Lower lobe of right lung (tissue), 2 donors: ENCODE results near the gene RIMS4. TPM values are rescaled to one million over a fixed set of nuclear protein-coding genes. Genes with fewer than 3 reads are reported as not detected.

ENCODE experiments used
- ATAC-seq, 2 donors: fragments of 200-7000 bp; cut with Tn5 transposase; one replicate each; pipeline ENCODE4 v1.9.1; 2020 to 2022; ENCODE audit warnings: mild to moderate bottlenecking in 2 of 2, moderate library complexity in 2 of 2
- DNase-seq: peaks from one replicate; pipeline ENCODE4 v3.0.0-alpha.2; 2020
- H3K27ac ChIP-seq: fragments of 200-600 bp; one replicate; pipeline ENCODE4 v1.8.0; 2022
- H3K27me3 ChIP-seq: fragments of 200-600 bp; one replicate; pipeline ENCODE4 v1.8.0; 2022; ENCODE audit warnings: low read depth
- H3K36me3 ChIP-seq: fragments of 200-600 bp; one replicate; pipeline ENCODE4 v1.8.0; 2022; ENCODE audit warnings: mild to moderate bottlenecking
- H3K4me1 ChIP-seq: fragments of 200-600 bp; one replicate; pipeline ENCODE4 v1.8.0; 2022
- H3K4me3 ChIP-seq: fragments of 200-600 bp; one replicate; pipeline ENCODE4 v1.8.0; 2022; ENCODE audit warnings: mild to moderate bottlenecking
- H3K9me3 ChIP-seq: fragments of 200-600 bp; one replicate; pipeline ENCODE4 v1.8.0; 2022
- intact Hi-C: fragments of 100-400 bp; cut with DNase I; formaldehyde crosslinking; loops from one replicate; pipeline ENCODE4 v1.11.0; 2022
- total RNA-seq: library from RNA; stranded (reverse); fragmentation: NEBNext Ultra II Directional; extraction: Animal tissue kit (Norgen Biotek cat#: 25700); gene quantifications from one replicate; pipeline ENCODE4 v1.2.1, GENCODE V29; 2021
- TF ChIP-seq, protein P1 (sequence below): fragments of 200-600 bp; IDR thresholded peaks from one replicate; pipeline ENCODE4 v1.8.0; 2022; ENCODE audit warnings: antibody characterized with exemption, mild to moderate bottlenecking
- donor health status: DM: no; HTN: yes; CAD: no; lungs with severe emphysema.

Gene RIMS4
- total RNA-seq, 1 donor from 2014 or later: 3.5 TPM

DNA sequence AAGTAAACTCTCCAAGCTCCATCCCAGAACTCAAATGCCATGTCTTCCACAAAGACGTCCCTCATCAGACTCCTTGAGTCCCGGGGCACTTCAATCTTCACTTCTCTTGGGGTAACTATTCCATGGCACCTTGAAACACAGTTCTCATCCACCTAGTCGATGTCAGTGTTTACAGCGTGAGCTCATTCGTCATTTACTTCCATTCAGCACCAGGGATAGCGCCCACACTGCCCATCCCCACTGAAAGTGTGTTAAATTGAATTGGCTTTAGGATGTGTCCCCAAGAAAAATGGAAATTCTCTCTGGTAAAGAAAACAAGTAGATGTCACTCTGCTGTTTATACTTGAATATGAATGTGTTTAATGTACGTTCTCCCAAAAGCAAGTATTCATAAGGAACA lies 33.4 kb downstream of the RIMS4 start:
- Histone ChIP-seq H3K9me3 (no peaks in the 10 kb centered on the region), H3K4me3 (no peak overlapping the region), H3K4me1 (no peaks in the 10 kb centered on the region), H3K27ac (no peak overlapping the region), H3K27me3 (peaks cover 5% of the 10 kb centered on the region), H3K36me3 (no peaks in the 10 kb centered on the region)
- ATAC-seq (no peak), DNase-seq (no peak)
- TF ChIP-seq, protein P1, sequence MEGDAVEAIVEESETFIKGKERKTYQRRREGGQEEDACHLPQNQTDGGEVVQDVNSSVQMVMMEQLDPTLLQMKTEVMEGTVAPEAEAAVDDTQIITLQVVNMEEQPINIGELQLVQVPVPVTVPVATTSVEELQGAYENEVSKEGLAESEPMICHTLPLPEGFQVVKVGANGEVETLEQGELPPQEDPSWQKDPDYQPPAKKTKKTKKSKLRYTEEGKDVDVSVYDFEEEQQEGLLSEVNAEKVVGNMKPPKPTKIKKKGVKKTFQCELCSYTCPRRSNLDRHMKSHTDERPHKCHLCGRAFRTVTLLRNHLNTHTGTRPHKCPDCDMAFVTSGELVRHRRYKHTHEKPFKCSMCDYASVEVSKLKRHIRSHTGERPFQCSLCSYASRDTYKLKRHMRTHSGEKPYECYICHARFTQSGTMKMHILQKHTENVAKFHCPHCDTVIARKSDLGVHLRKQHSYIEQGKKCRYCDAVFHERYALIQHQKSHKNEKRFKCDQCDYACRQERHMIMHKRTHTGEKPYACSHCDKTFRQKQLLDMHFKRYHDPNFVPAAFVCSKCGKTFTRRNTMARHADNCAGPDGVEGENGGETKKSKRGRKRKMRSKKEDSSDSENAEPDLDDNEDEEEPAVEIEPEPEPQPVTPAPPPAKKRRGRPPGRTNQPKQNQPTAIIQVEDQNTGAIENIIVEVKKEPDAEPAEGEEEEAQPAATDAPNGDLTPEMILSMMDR: no peak
- intact Hi-C loops: no loop called here

DNA sequence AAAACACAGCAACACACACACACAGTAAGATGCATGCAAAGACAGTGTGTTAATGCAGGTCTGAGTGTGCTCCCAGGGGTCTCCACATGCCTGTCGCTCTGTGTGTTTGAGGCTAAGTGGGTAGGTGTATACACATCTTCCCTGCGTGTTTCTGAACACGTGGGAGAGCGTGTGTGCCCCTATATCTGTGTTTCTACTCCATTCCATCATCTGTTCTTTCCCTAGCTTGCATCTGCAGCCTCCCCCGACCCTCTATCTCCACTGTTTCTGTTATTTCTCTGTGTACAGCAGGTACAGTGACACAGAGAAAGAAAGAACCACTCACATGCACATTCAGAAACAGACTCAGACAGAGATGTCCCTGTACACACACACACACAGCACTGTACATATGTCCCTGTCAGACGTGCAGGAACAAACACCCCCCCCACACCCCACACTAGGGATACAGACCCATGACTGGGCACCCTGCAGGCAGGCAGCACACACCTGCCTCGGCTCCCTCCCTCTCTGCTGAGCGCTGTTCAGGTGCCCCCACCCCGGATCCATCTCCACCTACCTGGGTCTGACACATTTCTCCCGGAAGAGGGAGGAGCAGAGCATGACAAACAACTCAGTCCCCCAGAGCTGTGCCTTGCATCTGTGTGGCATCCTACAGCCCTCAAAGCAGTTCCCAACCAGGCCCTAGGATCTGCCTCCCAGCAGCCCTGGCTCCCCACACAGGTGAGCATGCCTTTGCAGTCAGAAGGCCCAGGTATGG lies 37.1 kb downstream of the RIMS4 start:
- TF ChIP-seq, protein P1: no peak
- no peak for DNase-seq
- ATAC-seq: no peak
- Histone ChIP-seq H3K4me1 (no peaks in the 10 kb centered on the region), H3K4me3 (no peak overlapping the region), H3K9me3 (no peaks in the 10 kb centered on the region), H3K36me3 (no peaks in the 10 kb centered on the region), H3K27ac (no peak overlapping the region), H3K27me3 (peaks cover 5% of the 10 kb centered on the region)
- intact Hi-C loops: no loop called here

DNA sequence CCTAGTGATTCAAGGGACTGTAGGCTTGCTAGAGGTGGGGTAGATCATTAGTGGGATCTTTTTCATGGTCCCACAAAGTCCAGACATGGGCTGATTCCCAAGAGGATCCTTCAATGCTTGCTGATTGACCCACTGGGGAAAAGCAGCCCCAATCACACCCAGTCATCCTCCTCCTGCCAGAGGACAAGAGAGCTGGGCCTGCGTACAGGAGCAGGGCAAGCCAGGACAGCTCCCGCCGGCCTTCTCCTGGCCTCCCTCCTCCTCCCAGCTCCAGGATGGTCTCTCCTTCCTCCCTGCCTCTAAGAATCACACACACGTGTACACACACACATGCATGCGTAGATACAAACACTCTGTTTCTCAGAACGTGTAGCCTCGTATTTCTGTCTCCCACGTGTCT lies 37.7 kb downstream of the RIMS4 start:
- intact Hi-C loops: no loop called here
- Histone ChIP-seq H3K36me3 (no peaks in the 10 kb centered on the region), H3K4me1 (no peaks in the 10 kb centered on the region), H3K27me3 (peaks cover 5% of the 10 kb centered on the region), H3K9me3 (no peaks in the 10 kb centered on the region), H3K4me3 (no peak overlapping the region), H3K27ac (no peak overlapping the region)
- ATAC-seq (no peak), DNase-seq (no peak)
- TF ChIP-seq, protein P1: no peak

DNA sequence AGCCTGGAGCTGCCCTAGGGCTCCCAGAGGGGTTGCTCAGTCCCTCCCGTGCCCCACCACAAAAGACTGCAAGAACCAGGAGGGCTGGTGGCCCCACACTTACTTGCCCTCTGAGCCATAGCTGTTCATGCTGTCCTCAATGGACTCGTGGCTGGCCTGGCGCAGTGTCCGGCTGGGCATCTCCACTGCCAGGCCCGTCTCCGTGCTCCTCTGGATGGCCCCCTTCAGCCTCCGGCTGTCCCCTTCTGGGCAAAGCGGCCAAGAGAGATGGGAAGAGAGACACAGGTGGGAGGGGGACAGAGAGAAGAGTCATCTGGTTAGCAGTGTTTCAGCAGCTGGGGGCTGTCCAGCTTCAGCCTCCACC lies 39.2 kb downstream of the RIMS4 start:
- no peaks in the 10 kb centered on the region for H3K4me1 ChIP-seq
- no peak overlapping the region for H3K4me3 ChIP-seq
- H3K36me3 ChIP-seq: no peaks in the 10 kb centered on the region
- intact Hi-C loops: no loop called here
- no peak for DNase-seq
- TF ChIP-seq, protein P1: no peak
- no peaks in the 10 kb centered on the region for H3K9me3 ChIP-seq
- H3K27ac ChIP-seq: no peak overlapping the region
- peaks cover 8% of the 10 kb centered on the region for H3K27me3 ChIP-seq
- ATAC-seq: no peak

DNA sequence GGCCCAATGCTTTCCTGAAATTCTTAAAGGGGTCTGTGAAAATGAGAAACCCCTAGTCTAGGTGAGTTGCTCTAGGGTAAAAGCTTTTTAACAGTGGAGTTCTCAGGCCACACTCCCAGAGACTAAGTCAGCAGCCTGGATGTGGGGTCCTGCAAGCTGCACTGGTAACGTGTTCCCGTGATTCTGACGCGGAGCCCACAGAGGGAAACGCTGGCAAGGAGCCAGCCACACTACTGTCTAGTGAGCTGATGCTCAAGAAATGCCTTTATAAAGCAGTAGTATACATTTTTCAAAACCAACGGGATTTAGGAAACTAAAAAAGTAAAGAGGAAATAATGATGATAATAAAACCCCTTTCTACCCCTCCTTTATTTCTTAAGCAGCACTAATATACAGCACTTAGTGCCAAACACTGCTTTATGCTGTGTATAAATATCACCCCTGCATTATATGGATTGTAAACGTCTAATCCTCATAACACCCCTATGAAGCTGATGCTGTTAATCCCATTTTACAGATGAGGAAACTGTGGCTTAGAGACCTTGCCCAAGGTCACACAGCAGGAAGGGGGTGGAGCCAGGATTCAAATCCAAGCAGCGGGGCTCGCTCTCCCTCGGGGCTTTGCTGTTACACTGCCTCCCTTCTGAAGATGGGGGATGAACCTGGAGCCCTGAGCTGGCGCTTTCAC lies 39.7 kb downstream of the RIMS4 start:
- no peak for ATAC-seq
- Histone ChIP-seq H3K36me3 (no peaks in the 10 kb centered on the region), H3K27ac (no peak overlapping the region), H3K4me3 (no peak overlapping the region), H3K9me3 (no peaks in the 10 kb centered on the region), H3K4me1 (no peaks in the 10 kb centered on the region), H3K27me3 (peaks cover 8% of the 10 kb centered on the region)
- DNase-seq: no peak
- TF ChIP-seq, protein P1: no peak
- intact Hi-C loops: no loop called here
